Natural killer cell (primary cell): ENCODE data around the gene CTDP1. TPM values are rescaled to one million over a fixed set of nuclear protein-coding genes. Genes with fewer than 3 reads are reported as not detected.

Experiments
- ATAC-seq, 3 donors: fragments of 150-1000 bp in 2 of 3; fragments of 200-7000 bp in 1 of 3; cut with Tn5 transposase; 1 replicate in 1 of 3; 2 replicates in 2 of 3; pipeline ENCODE4 v1.10.0; 2021; ENCODE audit warnings: mild to moderate bottlenecking in 2 of 3, moderate library complexity in 2 of 3
- DNase-seq, 2 donors: peaks; one replicate each; pipeline versions ENCODE4 v3.0.0 to v3.0.0-alpha.2; 2013 to 2021; ENCODE audit warnings: mixed read lengths in 1 of 2
- H3K27ac ChIP-seq: one replicate; pipeline ENCODE4 v1.5.1; 2013; ENCODE audit warnings: mild to moderate bottlenecking, low read length
- H3K27me3 ChIP-seq: one replicate; pipeline ENCODE4 v1.6.1; 2013; ENCODE audit warnings: low read length; ENCODE audit not compliant: control insufficient read depth, insufficient read depth
- H3K36me3 ChIP-seq: one replicate; pipeline ENCODE4 v1.6.1; 2013; ENCODE audit warnings: low read length; ENCODE audit not compliant: control insufficient read depth, insufficient read depth
- H3K4me1 ChIP-seq: one replicate; pipeline ENCODE4 v1.6.1; 2013; ENCODE audit warnings: low read length; ENCODE audit not compliant: control insufficient read depth, insufficient read depth
- H3K4me3 ChIP-seq: one replicate; pipeline ENCODE4 v1.5.1; 2013; ENCODE audit warnings: low read length
- H3K9me3 ChIP-seq: one replicate; pipeline ENCODE4 v1.6.1; 2013; ENCODE audit warnings: low read length; ENCODE audit not compliant: control insufficient read depth, insufficient read depth
- H3K27ac Mint-ChIP-seq, 2 donors: one replicate each; pipeline ENCODE4 v1.8.0; 2022; ENCODE audit warnings: mild to moderate bottlenecking in 2 of 2, mixed read lengths in 2 of 2, moderate library complexity in 1 of 2
- H3K27me3 Mint-ChIP-seq, 2 donors: one replicate each; pipeline ENCODE4 v1.8.0; 2022; ENCODE audit warnings: low read depth in 2 of 2, mixed read lengths in 2 of 2
- H3K36me3 Mint-ChIP-seq: one replicate; pipeline ENCODE4 v1.8.0; 2022; ENCODE audit warnings: mixed read lengths
- H3K4me1 Mint-ChIP-seq, 2 donors: one replicate each; pipeline ENCODE4 v1.8.0; 2022; ENCODE audit warnings: mixed read lengths in 2 of 2
- H3K4me3 Mint-ChIP-seq: one replicate; pipeline ENCODE4 v1.8.0; 2022; ENCODE audit warnings: mild to moderate bottlenecking, moderate library complexity, mixed read lengths
- H3K9me3 Mint-ChIP-seq, 2 donors: one replicate each; pipeline ENCODE4 v1.8.0; 2022; ENCODE audit warnings: mixed read lengths in 2 of 2
- WGBS: methylation state at CpG from one replicate; pipeline ENCODE4 v1.1.7; 2013; ENCODE audit warnings: missing lambda C conversion rate; ENCODE audit not compliant: insufficient coverage; 5-methylcytosine and 5-hydroxymethylcytosine counted together
- intact Hi-C: fragments of 100-400 bp; cut with micrococcal nuclease; formaldehyde crosslinking; loops from one replicate; pipeline ENCODE4 v1.14.2; 2022
- total RNA-seq, 4 donors: library from RNA; stranded (reverse); fragments of 120-200 nt in 1 of 4; gene quantifications; one replicate each; pipeline versions ENCODE4 v1.2.3 to v1.2.4, GENCODE V29; 2013 to 2022
- TF ChIP-seq, protein P1 (sequence below): fragments of 200-600 bp; IDR thresholded peaks from one replicate; pipeline ENCODE4 v1.8.0; 2022; ENCODE audit warnings: antibody characterized with exemption

CTDP1 gene
- total RNA-seq, 3 donors from 2014 or later (not counting 1 experiment from before 2014, with no cell fraction given), result 66.9 to 89.4 (median 77.1) TPM

DNA sequence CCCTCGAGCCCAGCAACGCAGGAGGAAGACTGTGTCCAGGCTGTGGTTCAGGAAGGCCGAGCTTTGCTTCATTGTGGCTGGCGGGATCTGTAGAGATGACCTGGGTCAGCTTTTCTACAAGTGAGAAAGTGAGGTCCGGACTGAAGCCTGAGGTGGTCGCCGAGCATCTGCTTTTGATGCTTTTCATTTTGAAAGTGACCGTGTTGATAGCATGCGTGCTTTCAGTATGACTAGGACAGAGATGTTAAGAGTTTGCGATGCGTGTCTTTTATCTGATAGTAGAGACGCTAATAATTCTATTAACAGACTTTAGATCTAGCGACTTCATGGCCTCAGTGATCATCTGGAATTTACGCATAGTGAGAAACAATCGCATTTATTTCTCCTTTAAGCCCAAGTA is 28.1 kb downstream of the CTDP1 start:
- Mint-ChIP-seq H3K27me3 (no peaks in the 10 kb centered on the region), H3K9me3 (no peaks in the 10 kb centered on the region), H3K36me3 (no peaks in the 10 kb centered on the region), H3K27ac (no peak overlapping the region), H3K4me3 (no peak overlapping the region), H3K4me1 (peaks cover 0 to 19% of the 10 kb centered on the region in 2 donors)
- H3K4me3 ChIP-seq, result no peak overlapping the region
- DNase-seq (no peak), ATAC-seq (no peak)
- TF ChIP-seq, protein P1, sequence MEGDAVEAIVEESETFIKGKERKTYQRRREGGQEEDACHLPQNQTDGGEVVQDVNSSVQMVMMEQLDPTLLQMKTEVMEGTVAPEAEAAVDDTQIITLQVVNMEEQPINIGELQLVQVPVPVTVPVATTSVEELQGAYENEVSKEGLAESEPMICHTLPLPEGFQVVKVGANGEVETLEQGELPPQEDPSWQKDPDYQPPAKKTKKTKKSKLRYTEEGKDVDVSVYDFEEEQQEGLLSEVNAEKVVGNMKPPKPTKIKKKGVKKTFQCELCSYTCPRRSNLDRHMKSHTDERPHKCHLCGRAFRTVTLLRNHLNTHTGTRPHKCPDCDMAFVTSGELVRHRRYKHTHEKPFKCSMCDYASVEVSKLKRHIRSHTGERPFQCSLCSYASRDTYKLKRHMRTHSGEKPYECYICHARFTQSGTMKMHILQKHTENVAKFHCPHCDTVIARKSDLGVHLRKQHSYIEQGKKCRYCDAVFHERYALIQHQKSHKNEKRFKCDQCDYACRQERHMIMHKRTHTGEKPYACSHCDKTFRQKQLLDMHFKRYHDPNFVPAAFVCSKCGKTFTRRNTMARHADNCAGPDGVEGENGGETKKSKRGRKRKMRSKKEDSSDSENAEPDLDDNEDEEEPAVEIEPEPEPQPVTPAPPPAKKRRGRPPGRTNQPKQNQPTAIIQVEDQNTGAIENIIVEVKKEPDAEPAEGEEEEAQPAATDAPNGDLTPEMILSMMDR, result no peak
- peaks cover 62% of the 10 kb centered on the region for H3K36me3 ChIP-seq
- 84% methylated on average over 15 of the region's 15 CpGs for WGBS
- H3K27me3 ChIP-seq, result no peaks in the 10 kb centered on the region
- intact Hi-C loops, result no loop called here
- no peaks in the 10 kb centered on the region for H3K4me1 ChIP-seq
- H3K9me3 ChIP-seq, result no peaks in the 10 kb centered on the region
- no peak overlapping the region for H3K27ac ChIP-seq

DNA sequence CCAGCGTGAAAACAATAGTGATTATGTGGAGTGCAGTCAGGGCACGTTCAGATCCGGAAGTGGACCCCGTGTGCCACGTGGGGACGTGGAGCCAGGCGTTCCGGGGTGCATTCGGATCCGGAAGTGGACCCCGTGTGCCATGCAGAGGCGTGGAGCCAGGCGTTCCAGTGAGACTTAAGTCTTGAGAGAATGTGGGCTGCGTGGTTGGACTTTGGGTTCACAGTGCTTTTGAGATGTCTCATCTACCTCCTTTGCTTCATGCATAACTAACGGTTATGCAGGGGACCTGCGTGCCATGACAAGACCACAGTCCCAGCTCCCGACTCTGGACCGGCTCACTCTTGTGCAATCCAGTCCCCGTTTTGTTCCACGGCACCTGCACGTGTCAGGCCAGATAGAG is 28.8 kb downstream of the CTDP1 start:
- DNase-seq (no peak), ATAC-seq (no peak)
- no peaks in the 10 kb centered on the region for H3K4me1 ChIP-seq
- H3K9me3 Mint-ChIP-seq, result no peaks in the 10 kb centered on the region
- no peak overlapping the region for H3K4me3 Mint-ChIP-seq
- no peaks in the 10 kb centered on the region for H3K9me3 ChIP-seq
- intact Hi-C loops, result no loop called here
- H3K27ac Mint-ChIP-seq, result peak overlapping the region in 1 of 2 donors; percentile 21
- WGBS, result 90% methylated on average over 21 of the region's 21 CpGs
- H3K36me3 ChIP-seq, result peaks cover 67% of the 10 kb centered on the region
- no peak overlapping the region for H3K27ac ChIP-seq
- H3K4me1 Mint-ChIP-seq, result peaks cover 0 to 17% of the 10 kb centered on the region in 2 donors
- no peaks in the 10 kb centered on the region for H3K27me3 Mint-ChIP-seq
- H3K36me3 Mint-ChIP-seq, result no peaks in the 10 kb centered on the region
- no peak overlapping the region for H3K4me3 ChIP-seq
- H3K27me3 ChIP-seq, result no peaks in the 10 kb centered on the region
- TF ChIP-seq, protein P1, result no peak

DNA sequence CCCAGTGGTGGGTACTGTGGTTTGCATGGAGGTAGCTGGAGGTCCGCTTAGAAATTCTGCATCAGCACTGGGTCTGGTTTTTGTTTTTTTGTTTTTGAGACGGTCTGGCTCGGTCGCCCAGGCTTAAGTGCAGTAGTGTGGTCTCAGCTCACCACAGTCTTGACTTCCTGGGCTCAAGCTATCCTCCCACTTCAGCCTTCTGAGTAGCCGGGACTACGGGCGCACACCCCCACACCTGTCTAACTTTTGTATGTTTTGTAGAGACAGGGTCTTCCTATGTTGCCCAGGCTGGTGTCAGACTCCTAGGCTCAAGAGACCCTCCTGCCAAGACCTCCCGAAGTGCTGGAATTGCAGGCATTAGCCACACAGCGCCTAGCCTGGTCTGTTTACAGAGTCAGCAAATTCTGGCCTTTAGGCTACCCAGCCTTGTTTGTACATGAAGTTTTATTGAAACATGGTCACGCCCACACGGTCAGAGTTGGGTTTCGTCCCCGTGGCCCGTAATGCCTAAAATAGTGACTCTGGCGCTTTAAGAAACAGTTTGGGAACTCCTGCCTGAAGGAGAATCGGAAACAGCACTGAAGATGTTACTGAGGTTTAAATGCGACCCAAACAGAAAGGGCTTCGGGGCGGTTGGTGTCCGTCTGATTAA is 32.7 kb downstream of the CTDP1 start:
- H3K27ac Mint-ChIP-seq, result peak overlapping the region; percentile 38 to 77
- ATAC-seq, result peak in 2 of 3 donors; percentile 12 to 19
- peaks cover 0 to 12% of the 10 kb centered on the region in 2 donors for H3K4me1 Mint-ChIP-seq
- no peak for DNase-seq
- no peaks in the 10 kb centered on the region for H3K27me3 Mint-ChIP-seq
- H3K36me3 Mint-ChIP-seq, result no peaks in the 10 kb centered on the region
- no peaks in the 10 kb centered on the region for H3K9me3 ChIP-seq
- TF ChIP-seq, protein P1, result no peak
- no peak overlapping the region for H3K4me3 Mint-ChIP-seq
- peaks cover 64% of the 10 kb centered on the region for H3K36me3 ChIP-seq
- WGBS, result 94% methylated on average over 18 of the region's 20 CpGs
- no peaks in the 10 kb centered on the region for H3K27me3 ChIP-seq
- no peak overlapping the region for H3K27ac ChIP-seq
- H3K9me3 Mint-ChIP-seq, result no peaks in the 10 kb centered on the region
- no peak overlapping the region for H3K4me3 ChIP-seq
- intact Hi-C loops, result no loop called here
- H3K4me1 ChIP-seq, result no peaks in the 10 kb centered on the region

DNA sequence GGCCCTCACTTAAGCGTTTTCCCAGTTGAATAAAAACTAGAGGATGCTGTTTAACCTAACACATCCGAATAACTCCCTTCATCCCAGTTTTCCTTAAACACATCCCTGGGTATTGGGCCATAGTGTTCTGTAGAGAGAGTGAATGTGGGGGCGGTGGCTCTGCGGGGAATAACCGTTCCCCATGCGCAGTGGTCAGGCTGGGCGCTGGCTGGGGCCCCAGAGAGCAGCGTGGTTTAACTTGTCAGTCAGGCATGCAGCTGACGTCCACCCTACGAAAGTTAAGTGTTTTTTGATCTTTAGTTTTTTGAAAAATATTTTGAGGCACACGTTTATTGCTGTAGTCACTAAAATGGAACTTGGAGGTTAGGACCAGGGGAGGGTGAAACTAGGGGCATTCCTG is 33.7 kb downstream of the CTDP1 start:
- ATAC-seq (no peak), DNase-seq (no peak)
- H3K36me3 ChIP-seq, result peaks cover 64% of the 10 kb centered on the region
- H3K9me3 ChIP-seq, result no peaks in the 10 kb centered on the region
- H3K27me3 Mint-ChIP-seq, result no peaks in the 10 kb centered on the region
- intact Hi-C loops, result no loop called here
- H3K27ac ChIP-seq, result no peak overlapping the region
- H3K4me1 Mint-ChIP-seq, result peaks cover 0 to 8% of the 10 kb centered on the region in 2 donors
- TF ChIP-seq, protein P1, result no peak
- 95% methylated on average over 9 of the region's 11 CpGs for WGBS
- H3K27ac Mint-ChIP-seq, result no peak overlapping the region
- no peaks in the 10 kb centered on the region for H3K9me3 Mint-ChIP-seq
- no peaks in the 10 kb centered on the region for H3K4me1 ChIP-seq
- no peak overlapping the region for H3K4me3 Mint-ChIP-seq
- no peak overlapping the region for H3K4me3 ChIP-seq
- no peaks in the 10 kb centered on the region for H3K27me3 ChIP-seq
- H3K36me3 Mint-ChIP-seq, result no peaks in the 10 kb centered on the region
